H1 (cell line): ENCODE results near the gene ADCYAP1. TPM values are rescaled to one million over a fixed set of nuclear protein-coding genes. Genes with fewer than 3 reads are reported as not detected.

Experiments
- CTCF ChIA-PET: fragments of 300-600 bp; sonication (Branson Sonifier 250); formaldehyde crosslinking; loops from one replicate; lab custom pipeline; 2021; ENCODE audit not compliant: partially characterized antibody; lab: Charles Lee
- POLR2A ChIA-PET: fragments of 300-600 bp; sonication (Branson Sonifier 250); formaldehyde crosslinking; loops from one replicate; lab custom pipeline; 2021; ENCODE audit warnings: inconsistent platforms; ENCODE audit not compliant: partially characterized antibody; lab: Charles Lee
- DNase-seq, 2 experiments: peaks; one replicate each; pipeline versions ENCODE4 v3.0.0 to v3.0.0-alpha.2; 2010 to 2022; ENCODE audit warnings: low spot score in 2 of 2, low read depth in 1 of 2, mixed read lengths in 1 of 2
- FAIRE-seq: peaks from 2 replicates; lab custom pipeline; 2011; peaks lifted over from hg19 to GRCh38; lab: Jason Lieb, UNC
- H2AFZ ChIP-seq: 2 replicates; pipeline ENCODE4 v1.8.1; 2012; ENCODE audit warnings: low read length, inconsistent platforms
- H2AK5ac ChIP-seq: 2 replicates; pipeline ENCODE4 v1.6.1; 2013; ENCODE audit warnings: low read depth, low read length
- H2BK120ac ChIP-seq: replicated peaks from 2 replicates; pipeline ENCODE3; 2013; ENCODE audit warnings: low read depth, low read length, inconsistent platforms
- H2BK12ac ChIP-seq: 2 replicates; pipeline ENCODE4 v1.6.1; 2013; ENCODE audit warnings: low read depth, low read length
- H2BK15ac ChIP-seq: 2 replicates; pipeline ENCODE4 v1.6.1; 2013; ENCODE audit warnings: low read length
- H2BK20ac ChIP-seq: 2 replicates; pipeline ENCODE4 v1.6.1; 2013; ENCODE audit warnings: low read length
- H2BK5ac ChIP-seq: 2 replicates; pipeline ENCODE4 v1.6.1; 2013; ENCODE audit warnings: low read depth, low read length
- H3K14ac ChIP-seq: 2 replicates; pipeline ENCODE4 v1.6.1; 2013; ENCODE audit warnings: inconsistent platforms; ENCODE audit not compliant: insufficient read length
- H3K18ac ChIP-seq: 2 replicates; pipeline ENCODE4 v1.6.1; 2013; ENCODE audit warnings: low read length; ENCODE audit errors: extremely low read depth
- H3K23ac ChIP-seq: 2 replicates; pipeline ENCODE4 v1.6.1; 2013; ENCODE audit warnings: inconsistent platforms; ENCODE audit not compliant: insufficient read length
- H3K23me2 ChIP-seq: 2 replicates; pipeline ENCODE4 v1.6.1; 2013; ENCODE audit warnings: low read depth, low read length
- H3K27ac ChIP-seq: 2 replicates; pipeline ENCODE4 v1.6.1; 2011; ENCODE audit warnings: low read depth, low read length, inconsistent platforms
- H3K27me3 ChIP-seq, 4 experiments: replicated peaks in 1 of 4; 1 replicate in 1 of 4; 2 replicates in 3 of 4; pipeline versions ENCODE4 v1.6.1 to v1.8.1; 2011 to 2013; ENCODE audit warnings: low read length in 3 of 4, mild to moderate bottlenecking in 3 of 4, inconsistent platforms in 2 of 4, mixed read lengths in 2 of 4, moderate library complexity in 1 of 4; ENCODE audit not compliant: control insufficient read depth in 3 of 4, insufficient read depth in 3 of 4; ENCODE audit errors: extremely low read depth in 1 of 4
- H3K36me3 ChIP-seq, 4 experiments: 2 replicates each; pipeline versions ENCODE4 v1.6.1 to v1.8.1; 2011 to 2013; ENCODE audit warnings: mild to moderate bottlenecking in 4 of 4, low read length in 3 of 4, moderate library complexity in 2 of 4, control low read depth in 1 of 4, inconsistent platforms in 1 of 4; ENCODE audit not compliant: insufficient read depth in 4 of 4, control insufficient read depth in 2 of 4
- H3K4ac ChIP-seq: replicated peaks from 2 replicates; pipeline ENCODE3; 2013; ENCODE audit warnings: low read length, low read depth, mixed read lengths, inconsistent platforms; ENCODE audit not compliant: insufficient read length
- H3K4me1 ChIP-seq, 4 experiments: replicated peaks in 1 of 4; 1 replicate in 1 of 4; 2 replicates in 3 of 4; pipeline versions ENCODE4 v1.6.1 to v1.8.1; 2011 to 2013; ENCODE audit warnings: low read length in 3 of 4, inconsistent platforms in 2 of 4, mixed read lengths in 1 of 4; ENCODE audit not compliant: insufficient read depth in 4 of 4, control insufficient read depth in 3 of 4
- H3K4me2 ChIP-seq, 2 experiments: 2 replicates each; pipeline versions ENCODE4 v1.6.1 to v1.8.1; 2011 to 2013; ENCODE audit warnings: low read depth in 2 of 2, low read length in 2 of 2, control low read depth in 1 of 2, inconsistent platforms in 1 of 2, mild to moderate bottlenecking in 1 of 2; ENCODE audit not compliant: insufficient read depth in 1 of 2
- H3K4me3 ChIP-seq, 4 experiments: fragments of 200-600, 300-600 bp in 1 of 4; sonication (generic), shearing (Covaris generic), sonication (Bioruptor Twin) in 1 of 4; 2 replicates each; pipeline versions ENCODE4 v1.5.1 to v1.8.1; 2011 to 2016; ENCODE audit warnings: low read length in 4 of 4, low read depth in 3 of 4, control low read depth in 2 of 4, inconsistent platforms in 2 of 4, mild to moderate bottlenecking in 2 of 4, mixed read lengths in 1 of 4, moderate library complexity in 1 of 4; ENCODE audit not compliant: insufficient read depth in 2 of 4; ENCODE audit errors: extremely low read depth in 1 of 4
- H3K56ac ChIP-seq: replicated peaks from 2 replicates; pipeline ENCODE3; 2013; ENCODE audit warnings: low read depth, mild to moderate bottlenecking, mixed read lengths, low read length, inconsistent platforms; ENCODE audit not compliant: insufficient read length
- H3K79me1 ChIP-seq: 2 replicates; pipeline ENCODE4 v1.6.1; 2013; ENCODE audit warnings: low read depth, low read length, control low read depth
- H3K79me2 ChIP-seq, 2 experiments: 2 replicates each; pipeline versions ENCODE4 v1.6.1 to v1.8.1; 2012 to 2013; ENCODE audit warnings: low read length in 2 of 2, mild to moderate bottlenecking in 2 of 2, inconsistent platforms in 1 of 2; ENCODE audit not compliant: insufficient read depth in 2 of 2, control insufficient read depth in 1 of 2
- H3K9ac ChIP-seq, 4 experiments: replicated peaks in 1 of 4; 1 replicate in 1 of 4; 2 replicates in 3 of 4; pipeline versions ENCODE4 v1.6.1 to v1.8.1; 2011 to 2013; ENCODE audit warnings: low read depth in 3 of 4, low read length in 3 of 4, control low read depth in 2 of 4, mild to moderate bottlenecking in 2 of 4, moderate library complexity in 2 of 4, inconsistent platforms in 1 of 4; ENCODE audit errors: extremely low read depth in 1 of 4
- H3K9me3 ChIP-seq, 2 experiments: 2 replicates each; pipeline versions ENCODE4 v1.6.1 to v1.8.1; 2012 to 2013; ENCODE audit warnings: mild to moderate bottlenecking in 2 of 2, moderate library complexity in 2 of 2, control low read depth in 1 of 2, inconsistent platforms in 1 of 2, low read depth in 1 of 2, low read length in 1 of 2, mixed read lengths in 1 of 2; ENCODE audit not compliant: insufficient read depth in 2 of 2
- H4K20me1 ChIP-seq, 2 experiments: replicated peaks in 1 of 2; 2 replicates each; pipeline versions ENCODE3 to v1.8.1; 2011 to 2013; ENCODE audit warnings: inconsistent platforms in 2 of 2, low read length in 2 of 2, mild to moderate bottlenecking in 1 of 2; ENCODE audit not compliant: insufficient read depth in 2 of 2, control insufficient read depth in 1 of 2
- H4K5ac ChIP-seq: 2 replicates; pipeline ENCODE4 v1.6.1; 2013; ENCODE audit warnings: low read length, low read depth, mixed read lengths, inconsistent platforms; ENCODE audit not compliant: insufficient read length
- H4K8ac ChIP-seq: 2 replicates; pipeline ENCODE4 v1.8.0; 2013; ENCODE audit warnings: mild to moderate bottlenecking, moderate library complexity, low read length, inconsistent platforms; ENCODE audit not compliant: insufficient read depth; ENCODE audit errors: extremely low read depth
- H4K91ac ChIP-seq: replicated peaks from 2 replicates; pipeline ENCODE3; 2013; ENCODE audit warnings: low read length, mixed read lengths, inconsistent platforms; ENCODE audit not compliant: insufficient read length
- ASH2L ChIP-seq: fragments of 200-600, 300-600 bp; sonication (generic); IDR thresholded peaks from one replicate; pipeline ENCODE4 v1.7.1; 2017; ENCODE audit warnings: low read length
- HDAC2 ChIP-seq, 2 experiments: fragments of 300-600 bp in 1 of 2; sonication (generic) in 1 of 2; IDR thresholded peaks; 2 replicates each; pipeline ENCODE4 v1.6.1; 2011 to 2012; ENCODE audit warnings: low read depth in 2 of 2, low read length in 2 of 2, mild to moderate bottlenecking in 2 of 2, moderate library complexity in 2 of 2, borderline replicate concordance in 1 of 2, inconsistent platforms in 1 of 2
- NRF1 ChIP-seq: IDR thresholded peaks from 2 replicates; pipeline ENCODE4 v1.6.1; 2011; ENCODE audit warnings: mild to moderate bottlenecking, low read depth, low read length, improper control_type of control experiment
- SAP30 ChIP-seq: fragments of 300-600 bp; sonication (generic); IDR thresholded peaks from 2 replicates; pipeline ENCODE4 v1.7.1; 2012; ENCODE audit warnings: low read length, moderate library complexity, mild to moderate bottlenecking, inconsistent platforms; ENCODE audit not compliant: insufficient read depth, insufficient replicate concordance
- SUZ12 ChIP-seq: fragments of 200-600 bp; sonication (generic); IDR thresholded peaks from 2 replicates; pipeline ENCODE4 v1.6.1; 2012; ENCODE audit warnings: mild to moderate bottlenecking, inconsistent platforms, low read length, moderate library complexity, mixed read lengths
- TCF12 ChIP-seq: IDR thresholded peaks from 2 replicates; pipeline ENCODE4 v1.6.1; 2011; ENCODE audit warnings: low read depth, mild to moderate bottlenecking, low read length
- TEAD4 ChIP-seq: IDR thresholded peaks from 2 replicates; pipeline ENCODE4 v1.6.1; 2012; ENCODE audit warnings: low read depth, low read length, inconsistent platforms, mixed read lengths
- WGBS, 2 experiments: shearing (Covaris generic) in 1 of 2; methylation state at CpG; one replicate each; pipeline versions ENCODE4 v1.1.6 to v1.1.7; 2013 to 2015; ENCODE audit warnings: low lambda C conversion rate in 2 of 2, mixed read lengths in 2 of 2, inconsistent platforms in 1 of 2, low coverage in 1 of 2, missing lambda C conversion rate in 1 of 2; ENCODE audit not compliant: insufficient replicate concordance in 2 of 2, insufficient coverage in 1 of 2, insufficient read length in 1 of 2; ENCODE audit errors: extremely low coverage in 1 of 2, missing lambda C conversion rate in 1 of 2; 5-methylcytosine and 5-hydroxymethylcytosine counted together
- polyA plus RNA-seq, 7 experiments: library from polyadenylated mRNA; depleted of rRNA in 3 of 7; stranded (reverse) in 5 of 7; unstranded in 2 of 7; fragments of >200 nt in 5 of 7; fragments of 200-250 nt in 2 of 7; gene quantifications; 1 replicate in 5 of 7; 2 replicates in 1 of 7; 4 replicates in 1 of 7; pipeline versions ENCODE4 v1.2.1 to v1.2.3, GENCODE V29; 2011 to 2013; ENCODE audit warnings: missing spikeins in 2 of 7, mixed read lengths in 2 of 7
- total RNA-seq: library from RNA; stranded (reverse); fragmentation: NEBNext Ultra II Directional; extraction: Animal tissue kit (Norgen Biotek cat#: 25700); gene quantifications from 2 replicates; pipeline ENCODE4 v1.2.1, GENCODE V29; 2021

ADCYAP1 gene
- total and polyA plus RNA-seq, 2 of the 8 experiments (the other 6 are each of a cell fraction or from before 2014, with no cell fraction given) = 0.02 TPM; not detected in 1

DNA sequence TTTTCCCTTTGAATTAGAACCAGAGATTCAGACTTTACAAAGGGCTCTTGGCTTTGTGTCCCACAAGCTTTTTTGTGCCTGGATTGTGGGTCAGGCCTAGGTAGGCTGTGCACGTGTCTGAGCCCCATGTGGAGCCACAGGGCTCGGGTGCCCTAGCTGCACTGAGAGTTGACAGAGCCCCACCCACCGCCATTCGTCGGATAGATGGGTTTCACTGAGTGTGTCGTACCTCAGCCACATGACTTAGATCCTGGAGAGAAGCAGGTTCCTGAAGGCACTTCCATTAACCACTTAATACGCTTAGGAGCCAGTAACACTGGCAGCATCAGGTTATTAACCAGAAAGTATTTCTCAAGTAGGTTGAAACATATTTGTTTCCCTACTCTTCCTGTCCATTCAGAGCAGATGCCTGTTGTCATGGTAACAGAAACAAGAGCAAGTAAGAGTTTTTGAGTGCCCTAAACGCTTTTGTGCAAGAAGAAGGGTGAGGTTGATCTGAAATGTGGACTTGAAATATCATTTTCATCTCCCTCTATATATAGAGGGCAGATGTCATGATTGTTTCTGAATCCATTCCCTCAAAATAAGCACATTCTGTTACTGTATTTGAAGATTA lies 30.0 kb downstream of the ADCYAP1 start:
- ChIA-PET CTCF (interaction anchor here (0.5 kb wide), 1 partner anchor 546 kb away, joined by 3 read pairs; no protein-coding TSS in a partner anchor), POLR2A (no interaction called here)
- H3K79me1 ChIP-seq = no peaks in the 10 kb centered on the region
- TF ChIP-seq HDAC2 (IDR thresholded peaks at IDR 0.05; ENCODE audit: borderline replicate concordance in 1 of 2, low read depth in 2 of 2, low read length in 2 of 2) (no peak), TCF12 (no peak), NRF1 (no peak), TEAD4 (no peak), SUZ12 (no peak), ASH2L (no peak), SAP30 (no peak)
- H2BK20ac ChIP-seq = no peak overlapping the region
- no peaks in the 10 kb centered on the region for H3K36me3 ChIP-seq
- H2BK120ac ChIP-seq = no peak overlapping the region
- H3K27me3 ChIP-seq = no peaks in the 10 kb centered on the region
- 0 out of 7 replicates have a peak, but pooled peaks cover 0 to 2% (median 0%) of the 10 kb centered on the region in 4 experiments for H3K4me1 ChIP-seq
- peak overlapping the region; percentile 18; the same call in 1 of the 2 replicates for H2BK15ac ChIP-seq
- no peak overlapping the region for H3K4me3 ChIP-seq
- FAIRE-seq (no peak), DNase-seq (no peak)
- H3K4me2 ChIP-seq = no peak overlapping the region
- no peak overlapping the region for H3K18ac ChIP-seq
- H3K23ac ChIP-seq = no peak overlapping the region
- no peaks in the 10 kb centered on the region for H4K20me1 ChIP-seq
- H3K4ac ChIP-seq = no peak overlapping the region
- H3K9ac ChIP-seq = no peak overlapping the region
- H3K14ac ChIP-seq = no peak overlapping the region
- no peaks in the 10 kb centered on the region for H3K9me3 ChIP-seq
- no peak overlapping the region for H4K5ac ChIP-seq
- H3K27ac ChIP-seq = no peak overlapping the region
- WGBS, 2 experiments = 83% methylated on average over 8 of the region's 8 CpGs; no CpG with 5 or more reads in 1 of the 2 experiments
- H4K8ac ChIP-seq = no peak overlapping the region
- no peak overlapping the region for H2AK5ac ChIP-seq
- H2AFZ ChIP-seq = no peak overlapping the region
- no peaks in the 10 kb centered on the region for H3K79me2 ChIP-seq
- no peaks in the 10 kb centered on the region for H3K23me2 ChIP-seq
- H2BK12ac ChIP-seq = no peak overlapping the region
- H4K91ac ChIP-seq = no peak overlapping the region
- H3K56ac ChIP-seq = no peak overlapping the region
- H2BK5ac ChIP-seq = no peak overlapping the region
